Gastrocnemius medialis (tissue), 4 donors: ENCODE data around the gene ELOVL2. TPM values are rescaled to one million over a fixed set of nuclear protein-coding genes. Genes with fewer than 3 reads are reported as not detected.

Source experiments
- ATAC-seq, 2 donors: fragments of 150-250 bp; one replicate each; pipeline ENCODE4 v1.9.1; 2016
- DNase-seq, 2 donors: peaks; one replicate each; pipeline ENCODE4 v3.0.0-alpha.2; 2019
- H3K27ac ChIP-seq, 4 donors: fragments of 200-600 bp; sonication (generic); 1 replicate in 1 of 4; 2 replicates in 3 of 4; pipeline ENCODE4 v1.5.1; 2016 to 2018; ENCODE audit warnings: mild to moderate bottlenecking in 2 of 4, moderate library complexity in 1 of 4
- H3K27me3 ChIP-seq, 3 donors: fragments of 200-600 bp; sonication (generic) in 2 of 3; 1 replicate in 1 of 3; 2 replicates in 2 of 3; pipeline versions ENCODE4 v1.5.1 to v1.6.0; 2016 to 2019; ENCODE audit warnings: mild to moderate bottlenecking in 1 of 3, moderate library complexity in 1 of 3
- H3K36me3 ChIP-seq, 2 donors: fragments of 200-600 bp; sonication (generic) in 1 of 2; one replicate each; pipeline ENCODE4 v1.5.1; 2017 to 2018
- H3K4me1 ChIP-seq, 2 donors: fragments of 200-600 bp; sonication (generic) in 1 of 2; one replicate each; pipeline ENCODE4 v1.5.1; 2016 to 2017; ENCODE audit warnings: mild to moderate bottlenecking in 2 of 2
- H3K4me3 ChIP-seq, 4 donors: fragments of 200-600 bp; sonication (generic) in 3 of 4; 1 replicate in 1 of 4; 2 replicates in 3 of 4; pipeline ENCODE4 v1.5.1; 2016 to 2019; ENCODE audit warnings: mild to moderate bottlenecking in 2 of 4
- H3K9me3 ChIP-seq, 3 donors: fragments of 200-600 bp; sonication (generic) in 2 of 3; 1 replicate in 1 of 3; 2 replicates in 2 of 3; pipeline ENCODE4 v1.5.1; 2016 to 2019
- POLR2A ChIP-seq, 2 donors: fragments of 450-650 bp; IDR thresholded peaks; one replicate each; pipeline ENCODE4 v1.6.1; 2017; ENCODE audit warnings: antibody characterized with exemption in 2 of 2, mild to moderate bottlenecking in 2 of 2, moderate library complexity in 2 of 2
- in situ Hi-C, 4 donors: fragments of 200-750 bp; cut with MboI; loops; one replicate each; pipeline versions ENCODE4 v1.15.0 to v1.8.0; 2017; ENCODE audit warnings: low sequenced_read_pairs in 4 of 4
- intact Hi-C: fragments of 100-400 bp; cut with DNase I; formaldehyde crosslinking; loops from one replicate; pipeline ENCODE4 v1.15.1; 2023; ENCODE audit warnings: low total_unique reads
- total RNA-seq, 4 donors: library from RNA; depleted of rRNA; stranded (reverse); fragments of >200 nt; gene quantifications; one replicate each; pipeline versions ENCODE4 v1.1.0 to v1.2.3, GENCODE V29; 2016
- TF ChIP-seq, protein P1 (sequence below), 5 experiments: fragments of 450-650 bp in 3 of 5; fragments of 200-600 bp in 2 of 5; sonication (generic) in 2 of 5; IDR thresholded peaks in 4 of 5; conservative IDR thresholded peaks in 1 of 5; 1 replicate in 4 of 5; 2 replicates in 1 of 5; pipeline ENCODE4 v1.5.1; 2016 to 2019; ENCODE audit warnings: antibody characterized with exemption in 5 of 5, mild to moderate bottlenecking in 3 of 5, moderate library complexity in 3 of 5

The ELOVL2 gene
- total RNA-seq, 4 donors from 2014 or later: 0.07 to 1.1 (median 0.31) TPM

DNA sequence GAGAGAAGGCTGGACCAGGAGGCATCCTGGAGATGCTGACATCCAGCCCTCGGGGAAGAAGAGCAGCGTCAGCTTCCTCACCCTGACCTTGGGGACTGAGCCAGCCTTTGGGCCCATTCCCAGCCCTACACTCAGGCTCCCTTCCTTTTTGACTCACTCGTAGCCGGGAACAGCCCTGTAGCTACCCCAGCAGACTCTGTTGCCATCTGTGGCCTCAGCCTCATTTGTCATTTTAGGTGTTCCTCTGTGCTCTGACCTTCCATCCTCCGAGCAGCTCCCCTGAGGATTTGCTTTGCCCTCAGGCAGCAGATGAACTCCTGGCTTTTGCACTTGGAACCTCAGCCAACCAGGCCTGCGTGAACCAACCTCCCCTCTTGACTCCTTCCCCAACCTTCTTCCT is 67.5 kb downstream of the ELOVL2 start:
- Histone ChIP-seq H3K27ac (no peak overlapping the region), H3K4me1 (no peaks in the 10 kb centered on the region), H3K9me3 (no peaks in the 10 kb centered on the region), H3K4me3 (no peak overlapping the region), H3K36me3 (no peaks in the 10 kb centered on the region), H3K27me3 (no peaks in the 10 kb centered on the region)
- intact Hi-C loops (no loop called here), in situ Hi-C loops (no loop called here)
- no peak for TF ChIP-seq POLR2A (IDR thresholded peaks at IDR 0.05)
- TF ChIP-seq, protein P1, sequence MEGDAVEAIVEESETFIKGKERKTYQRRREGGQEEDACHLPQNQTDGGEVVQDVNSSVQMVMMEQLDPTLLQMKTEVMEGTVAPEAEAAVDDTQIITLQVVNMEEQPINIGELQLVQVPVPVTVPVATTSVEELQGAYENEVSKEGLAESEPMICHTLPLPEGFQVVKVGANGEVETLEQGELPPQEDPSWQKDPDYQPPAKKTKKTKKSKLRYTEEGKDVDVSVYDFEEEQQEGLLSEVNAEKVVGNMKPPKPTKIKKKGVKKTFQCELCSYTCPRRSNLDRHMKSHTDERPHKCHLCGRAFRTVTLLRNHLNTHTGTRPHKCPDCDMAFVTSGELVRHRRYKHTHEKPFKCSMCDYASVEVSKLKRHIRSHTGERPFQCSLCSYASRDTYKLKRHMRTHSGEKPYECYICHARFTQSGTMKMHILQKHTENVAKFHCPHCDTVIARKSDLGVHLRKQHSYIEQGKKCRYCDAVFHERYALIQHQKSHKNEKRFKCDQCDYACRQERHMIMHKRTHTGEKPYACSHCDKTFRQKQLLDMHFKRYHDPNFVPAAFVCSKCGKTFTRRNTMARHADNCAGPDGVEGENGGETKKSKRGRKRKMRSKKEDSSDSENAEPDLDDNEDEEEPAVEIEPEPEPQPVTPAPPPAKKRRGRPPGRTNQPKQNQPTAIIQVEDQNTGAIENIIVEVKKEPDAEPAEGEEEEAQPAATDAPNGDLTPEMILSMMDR (IDR thresholded peaks at IDR 0.05 in 4 of 5, conservative IDR thresholded peaks at IDR 0.05 in 1 of 5): no peak
- no peak for DNase-seq
- ATAC-seq: no peak

GRCh38 chr6:10972196-10972595 is 71.9 kb downstream of the ELOVL2 start:
- H3K36me3 ChIP-seq: no peaks in the 10 kb centered on the region
- in situ Hi-C loops (no loop called here), intact Hi-C loops (no loop called here)
- no peak for DNase-seq
- H3K27ac ChIP-seq: no peak overlapping the region
- no peak for ATAC-seq
- no peak overlapping the region for H3K4me3 ChIP-seq
- no peak for TF ChIP-seq POLR2A (IDR thresholded peaks at IDR 0.05)
- TF ChIP-seq, protein P1 (IDR thresholded peaks at IDR 0.05 in 4 of 5, conservative IDR thresholded peaks at IDR 0.05 in 1 of 5): no peak
- H3K9me3 ChIP-seq: no peaks in the 10 kb centered on the region
- no peaks in the 10 kb centered on the region for H3K4me1 ChIP-seq
- H3K27me3 ChIP-seq: no peaks in the 10 kb centered on the region

DNA sequence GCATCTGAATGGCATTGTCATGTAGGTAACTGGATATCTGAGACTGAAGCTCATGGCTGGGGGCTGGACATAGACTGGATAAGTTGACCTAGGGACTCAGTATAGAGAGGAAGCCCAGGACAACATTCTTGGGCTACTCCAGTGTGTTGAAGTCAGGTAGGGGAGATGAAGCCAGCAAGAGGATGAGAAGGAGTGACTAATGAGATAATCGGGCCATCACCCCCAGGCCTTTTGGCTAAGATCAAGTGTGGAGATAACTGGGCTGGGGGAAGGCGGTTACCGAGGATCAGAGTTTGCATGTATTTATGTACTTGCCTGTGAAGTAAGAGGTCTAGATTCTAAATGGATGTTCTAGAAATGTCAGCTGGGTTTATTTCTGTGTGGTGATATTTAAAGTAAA is 73.4 kb downstream of the ELOVL2 start:
- Histone ChIP-seq H3K4me1 (no peaks in the 10 kb centered on the region), H3K27ac (no peak overlapping the region), H3K36me3 (no peaks in the 10 kb centered on the region), H3K4me3 (no peak overlapping the region), H3K9me3 (no peaks in the 10 kb centered on the region), H3K27me3 (no peaks in the 10 kb centered on the region)
- DNase-seq (no peak), ATAC-seq (no peak)
- in situ Hi-C loops: no loop called here
- intact Hi-C loops: no loop called here
- TF ChIP-seq, protein P1 (IDR thresholded peaks at IDR 0.05 in 4 of 5, conservative IDR thresholded peaks at IDR 0.05 in 1 of 5): no peak
- no peak for TF ChIP-seq POLR2A (IDR thresholded peaks at IDR 0.05)

- no peak for ATAC-seq
- no peak overlapping the region for H3K27ac ChIP-seq
- intact Hi-C loops: no loop called here
- TF ChIP-seq, protein P1 (IDR thresholded peaks at IDR 0.05 in 4 of 5, conservative IDR thresholded peaks at IDR 0.05 in 1 of 5): no peak
- TF ChIP-seq POLR2A (IDR thresholded peaks at IDR 0.05): no peak
- H3K4me1 ChIP-seq: no peaks in the 10 kb centered on the region
- H3K36me3 ChIP-seq: no peaks in the 10 kb centered on the region
- H3K9me3 ChIP-seq: no peaks in the 10 kb centered on the region
- no peak overlapping the region for H3K4me3 ChIP-seq
- in situ Hi-C loops: no loop called here
- H3K27me3 ChIP-seq: no peaks in the 10 kb centered on the region
- no peak for DNase-seq
These were observed 75.3 kb downstream of the ELOVL2 start for GRCh38 chr6:10968776-10969175.

DNA sequence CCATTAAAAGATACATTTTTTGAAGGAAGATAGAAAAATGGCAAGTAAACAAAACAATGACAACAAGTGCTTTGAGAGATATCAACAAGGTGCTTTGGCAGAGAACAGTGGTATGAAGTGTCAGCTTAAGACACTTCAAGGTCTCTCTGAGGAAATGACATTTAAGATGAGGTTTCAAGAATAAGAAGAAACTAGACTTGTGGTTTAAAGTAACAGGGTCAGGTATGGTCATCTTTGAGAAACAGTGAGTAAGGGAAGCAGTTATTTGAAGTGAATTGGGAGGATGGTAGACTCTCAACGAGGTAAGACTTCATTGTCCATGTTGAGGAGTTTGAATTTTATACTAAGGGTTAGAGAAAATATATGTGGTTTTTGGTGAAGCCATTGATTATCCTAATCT is 79.4 kb downstream of the ELOVL2 start:
- in situ Hi-C loops (no loop called here), intact Hi-C loops (no loop called here)
- H3K4me3 ChIP-seq: no peak overlapping the region
- ATAC-seq (no peak), DNase-seq (no peak)
- no peaks in the 10 kb centered on the region for H3K36me3 ChIP-seq
- no peaks in the 10 kb centered on the region for H3K4me1 ChIP-seq
- H3K9me3 ChIP-seq: no peaks in the 10 kb centered on the region
- no peak for TF ChIP-seq POLR2A (IDR thresholded peaks at IDR 0.05)
- TF ChIP-seq, protein P1 (IDR thresholded peaks at IDR 0.05 in 4 of 5, conservative IDR thresholded peaks at IDR 0.05 in 1 of 5): no peak
- no peak overlapping the region for H3K27ac ChIP-seq
- H3K27me3 ChIP-seq: no peaks in the 10 kb centered on the region
